Thymus (tissue), 14 donors: Measurements from ENCODE around the gene ATXN3. TPM values are rescaled to one million over a fixed set of nuclear protein-coding genes. Genes with fewer than 3 reads are reported as not detected.
A peak's percentile ranks its signal among the peaks of the same experiment; 100 is the strongest.

Experiments used
- DNase-seq, 9 donors: peaks; one replicate each; pipeline ENCODE4 v3.0.0-alpha.2; 2013; ENCODE audit warnings: low spot score in 9 of 9, low read depth in 6 of 9, missing footprints in 1 of 9
- H3K27ac ChIP-seq, 2 donors: one replicate each; pipeline ENCODE4 v1.5.1; 2013; ENCODE audit warnings: control low read depth in 1 of 2, low read depth in 1 of 2, low read length in 1 of 2, mild to moderate bottlenecking in 1 of 2, moderate library complexity in 1 of 2
- H3K27me3 ChIP-seq, 2 donors: one replicate each; pipeline ENCODE4 v1.5.1; 2013; ENCODE audit warnings: low read length in 1 of 2; ENCODE audit not compliant: control insufficient read depth in 2 of 2, insufficient read depth in 1 of 2
- H3K36me3 ChIP-seq, 2 donors: one replicate each; pipeline ENCODE4 v1.5.1; 2013; ENCODE audit warnings: low read length in 1 of 2, mild to moderate bottlenecking in 1 of 2, moderate library complexity in 1 of 2; ENCODE audit not compliant: control insufficient read depth in 2 of 2, insufficient read depth in 2 of 2
- H3K4me1 ChIP-seq, 2 donors: one replicate each; pipeline ENCODE4 v1.5.1; 2013; ENCODE audit warnings: low read length in 2 of 2; ENCODE audit not compliant: control insufficient read depth in 2 of 2, insufficient read depth in 2 of 2
- H3K4me3 ChIP-seq, 2 donors: one replicate each; pipeline ENCODE4 v1.5.1; 2013; ENCODE audit warnings: low read length in 2 of 2, control low read depth in 1 of 2, mild to moderate bottlenecking in 1 of 2
- H3K9me3 ChIP-seq, 2 donors: one replicate each; pipeline ENCODE4 v1.5.1; 2013; ENCODE audit warnings: low read length in 1 of 2, mild to moderate bottlenecking in 1 of 2; ENCODE audit not compliant: control insufficient read depth in 2 of 2, insufficient read depth in 1 of 2
- WGBS: extraction: QIAGEN DNeasy Blood & Tissue Kit; methylation state at CpG from one replicate; pipeline ENCODE4 v1.1.7; 2013; 5-methylcytosine and 5-hydroxymethylcytosine counted together
- long read RNA-seq, 10 donors: transcript quantifications; one replicate each; lab custom pipeline, GENCODE V29; 2026
- polyA plus RNA-seq: library from polyadenylated mRNA; stranded (reverse); fragments of 200-250 nt; gene quantifications from one replicate; pipeline ENCODE4 v1.2.3, GENCODE V29; 2013
- total RNA-seq: library from RNA; stranded (reverse); fragments of 120-200 nt; gene quantifications from one replicate; pipeline ENCODE4 v1.2.4, GENCODE V29; 2013
- donor health status: healthy.

The ATXN3 gene
- total RNA-seq (30.5 TPM), polyA plus RNA-seq (32.3 TPM)
- long read RNA-seq, donor 1: 0 reads
- long read RNA-seq, donor 2: 0 reads
- long read RNA-seq, donor 3, full-length matches to known transcripts: 8 of 8 reads
- long read RNA-seq, donor 3, partial matches to known transcripts: 0 of 8 reads
- long read RNA-seq, donor 3, other reads (novel, unspliced or antisense): 0 of 8 reads
- long read RNA-seq, donor 4, full-length matches to known transcripts: 3 of 3 reads
- long read RNA-seq, donor 4, partial matches to known transcripts: 0 of 3 reads
- long read RNA-seq, donor 4, other reads (novel, unspliced or antisense): 0 of 3 reads
- long read RNA-seq, donor 5, full-length matches to known transcripts: 8 of 8 reads
- long read RNA-seq, donor 5, partial matches to known transcripts: 0 of 8 reads
- long read RNA-seq, donor 5, other reads (novel, unspliced or antisense): 0 of 8 reads
- long read RNA-seq, donor 6, full-length matches to known transcripts: 4 of 4 reads
- long read RNA-seq, donor 6, partial matches to known transcripts: 0 of 4 reads
- long read RNA-seq, donor 6, other reads (novel, unspliced or antisense): 0 of 4 reads
- long read RNA-seq, donor 7, full-length matches to known transcripts: 5 of 5 reads
- long read RNA-seq, donor 7, partial matches to known transcripts: 0 of 5 reads
- long read RNA-seq, donor 7, other reads (novel, unspliced or antisense): 0 of 5 reads
- long read RNA-seq, donor 8, full-length matches to known transcripts: 4 of 4 reads
- long read RNA-seq, donor 8, partial matches to known transcripts: 0 of 4 reads
- long read RNA-seq, donor 8, other reads (novel, unspliced or antisense): 0 of 4 reads
- long read RNA-seq, donor 9, full-length matches to known transcripts: 4 of 4 reads
- long read RNA-seq, donor 9, partial matches to known transcripts: 0 of 4 reads
- long read RNA-seq, donor 9, other reads (novel, unspliced or antisense): 0 of 4 reads
- long read RNA-seq, donor 10, full-length matches to known transcripts: 2 of 16 reads
- long read RNA-seq, donor 10, partial matches to known transcripts: 14 of 16 reads
- long read RNA-seq, donor 10, other reads (novel, unspliced or antisense): 0 of 16 reads

GRCh38 chr14:92106143-92106926 is at the start of gene ATXN3:
ATXN3 (minus strand) TSS chr14:92106582; CDS start chr14:92106552, 30 bp downstream.
- DNase-seq: peak; percentile 87 to 98 (median 96)
- WGBS: under 1% methylated on average over 66 of the region's 66 CpGs
- Histone ChIP-seq H3K9me3 (no peaks in the 10 kb centered on the region), H3K27ac (peak within 1 kb of the TSS; percentile 75 to 98), H3K4me3 (peak within 1 kb of the TSS; percentile 76 to 93), H3K36me3 (no peaks in the 10 kb centered on the region), H3K27me3 (no peaks in the 10 kb centered on the region), H3K4me1 (peaks cover 16 to 26% of the 10 kb centered on the region in 2 donors)

- Histone ChIP-seq H3K36me3 (peaks cover 32 to 68% of the 10 kb centered on the region in 2 donors), H3K27ac (no peak overlapping the region), H3K4me3 (no peak overlapping the region), H3K9me3 (no peaks in the 10 kb centered on the region), H3K27me3 (no peaks in the 10 kb centered on the region), H3K4me1 (no peaks in the 10 kb centered on the region)
- WGBS: 95% methylated on average over 3 of the region's 3 CpGs
- no peak for DNase-seq
Observed at GRCh38 chr14:92154283-92154942, 48.0 kb upstream of the ATXN3 start.

GRCh38 chr14:92153581-92153980 is 47.2 kb upstream of the ATXN3 start:
- Histone ChIP-seq H3K4me3 (no peak overlapping the region), H3K4me1 (no peaks in the 10 kb centered on the region), H3K27me3 (no peaks in the 10 kb centered on the region), H3K9me3 (no peaks in the 10 kb centered on the region), H3K36me3 (peaks cover 31 to 65% of the 10 kb centered on the region in 2 donors), H3K27ac (no peak overlapping the region)
- no peak for DNase-seq
- WGBS: 96% methylated on average over 1 of the region's 1 CpG

GRCh38 chr14:92144708-92145107 is 38.3 kb upstream of the ATXN3 start:
- H3K4me3 ChIP-seq: no peak overlapping the region
- no peaks in the 10 kb centered on the region for H3K9me3 ChIP-seq
- no peaks in the 10 kb centered on the region for H3K4me1 ChIP-seq
- peaks cover 45 to 79% of the 10 kb centered on the region in 2 donors for H3K36me3 ChIP-seq
- no peak for DNase-seq
- no peak overlapping the region for H3K27ac ChIP-seq
- 94% methylated on average over 2 of the region's 2 CpGs for WGBS
- H3K27me3 ChIP-seq: no peaks in the 10 kb centered on the region

GRCh38 chr14:92143962-92144361 is 37.6 kb upstream of the ATXN3 start:
- 98% methylated on average over 3 of the region's 3 CpGs for WGBS
- H3K27me3 ChIP-seq: no peaks in the 10 kb centered on the region
- H3K36me3 ChIP-seq: peaks cover 41 to 77% of the 10 kb centered on the region in 2 donors
- H3K9me3 ChIP-seq: no peaks in the 10 kb centered on the region
- no peak for DNase-seq
- no peaks in the 10 kb centered on the region for H3K4me1 ChIP-seq
- no peak overlapping the region for H3K27ac ChIP-seq
- H3K4me3 ChIP-seq: no peak overlapping the region

GRCh38 chr14:92143309-92143708 is 36.9 kb upstream of the ATXN3 start:
- 90% methylated on average over 4 of the region's 4 CpGs for WGBS
- Histone ChIP-seq H3K27me3 (no peaks in the 10 kb centered on the region), H3K9me3 (no peaks in the 10 kb centered on the region), H3K36me3 (peaks cover 45 to 80% of the 10 kb centered on the region in 2 donors), H3K4me1 (no peaks in the 10 kb centered on the region), H3K27ac (no peak overlapping the region), H3K4me3 (no peak overlapping the region)
- no peak for DNase-seq

GRCh38 chr14:92135269-92135668 is 28.9 kb upstream of the ATXN3 start:
- 89% methylated on average over 1 of the region's 1 CpG for WGBS
- H3K27ac ChIP-seq: no peak overlapping the region
- H3K27me3 ChIP-seq: no peaks in the 10 kb centered on the region
- H3K9me3 ChIP-seq: no peaks in the 10 kb centered on the region
- peak in 4 of 9 donors; percentile 10 to 48 (median 16) for DNase-seq
- no peaks in the 10 kb centered on the region for H3K4me1 ChIP-seq
- H3K36me3 ChIP-seq: peaks cover 28 to 73% of the 10 kb centered on the region in 2 donors
- H3K4me3 ChIP-seq: no peak overlapping the region

- no peaks in the 10 kb centered on the region for H3K27me3 ChIP-seq
- WGBS: 99% methylated on average over 1 of the region's 1 CpG
- no peak for DNase-seq
- H3K4me1 ChIP-seq: no peaks in the 10 kb centered on the region
- H3K36me3 ChIP-seq: peaks cover 28 to 78% of the 10 kb centered on the region in 2 donors
- no peak overlapping the region for H3K27ac ChIP-seq
- H3K4me3 ChIP-seq: no peak overlapping the region
- H3K9me3 ChIP-seq: no peaks in the 10 kb centered on the region
Observed at GRCh38 chr14:92134456-92134855, 28.1 kb upstream of the ATXN3 start.
